ENCODE measurements around the gene PTCHD1.

The PTCHD1 gene

GRCh38 chrX:23356189-23356588, 21.5 kb downstream of the PTCHD1 start:
- no peak for DNase-seq (ENCODE audit: low spot score)

GRCh38 chrX:23364416-23364815, 29.8 kb downstream of the PTCHD1 start:
- no peak for DNase-seq (ENCODE audit: low spot score)

- no peak for DNase-seq (ENCODE audit: low spot score)
Measured at GRCh38 chrX:23365541-23365940, 30.9 kb downstream of the PTCHD1 start.

- DNase-seq (ENCODE audit: low spot score) = no peak
Measured at GRCh38 chrX:23366914-23367313, 32.3 kb downstream of the PTCHD1 start.

- no peak for DNase-seq (ENCODE audit: low spot score)
Measured at GRCh38 chrX:23369027-23369426, 34.4 kb downstream of the PTCHD1 start.

GRCh38 chrX:23372220-23372902, 37.7 kb downstream of the PTCHD1 start:
- no peak for DNase-seq (ENCODE audit: low spot score)

GRCh38 chrX:23373129-23373804, 38.6 kb downstream of the PTCHD1 start:
- no peak for DNase-seq (ENCODE audit: low spot score)

- DNase-seq (ENCODE audit: low spot score) = no peak
Measured at GRCh38 chrX:23374291-23374690, 39.6 kb downstream of the PTCHD1 start.

- no peak for DNase-seq (ENCODE audit: low spot score)
Measured at GRCh38 chrX:23376581-23376980, 41.9 kb downstream of the PTCHD1 start.

GRCh38 chrX:23380581-23380980, 45.9 kb downstream of the PTCHD1 start:
- no peak for DNase-seq (ENCODE audit: low spot score)

- DNase-seq (ENCODE audit: low spot score) = no peak
Measured at GRCh38 chrX:23381099-23382087, 46.7 kb downstream of the PTCHD1 start.

- DNase-seq (ENCODE audit: low spot score) = no peak
Measured at GRCh38 chrX:23382572-23382971, 47.9 kb downstream of the PTCHD1 start.

GRCh38 chrX:23383411-23383810, 48.8 kb downstream of the PTCHD1 start:
- no peak for DNase-seq (ENCODE audit: low spot score)

- DNase-seq (ENCODE audit: low spot score) = no peak
Measured at GRCh38 chrX:23385242-23385641, 50.6 kb downstream of the PTCHD1 start.

- no peak for DNase-seq (ENCODE audit: low spot score)
Measured at GRCh38 chrX:23386260-23386659, 51.6 kb downstream of the PTCHD1 start.

- no peak for DNase-seq (ENCODE audit: low spot score)
Measured at GRCh38 chrX:23386726-23387125, 52.1 kb downstream of the PTCHD1 start.

- DNase-seq (ENCODE audit: low spot score) = no peak
Measured at GRCh38 chrX:23387550-23388184, 53.0 kb downstream of the PTCHD1 start.

GRCh38 chrX:23389196-23389792, 54.6 kb downstream of the PTCHD1 start:
- DNase-seq (ENCODE audit: low spot score) = no peak

- DNase-seq (ENCODE audit: low spot score) = no peak
Measured at GRCh38 chrX:23390979-23391378, 56.3 kb downstream of the PTCHD1 start.

- DNase-seq (ENCODE audit: low spot score) = no peak
Measured at GRCh38 chrX:23392195-23392594, 57.5 kb downstream of the PTCHD1 start.

- DNase-seq (ENCODE audit: low spot score) = no peak
Measured at GRCh38 chrX:23394421-23394820, 59.8 kb downstream of the PTCHD1 start.

GRCh38 chrX:23396263-23396662, 61.6 kb downstream of the PTCHD1 start:
- no peak for DNase-seq (ENCODE audit: low spot score)
